Measurements from ENCODE around the gene VGF.

DNA sequence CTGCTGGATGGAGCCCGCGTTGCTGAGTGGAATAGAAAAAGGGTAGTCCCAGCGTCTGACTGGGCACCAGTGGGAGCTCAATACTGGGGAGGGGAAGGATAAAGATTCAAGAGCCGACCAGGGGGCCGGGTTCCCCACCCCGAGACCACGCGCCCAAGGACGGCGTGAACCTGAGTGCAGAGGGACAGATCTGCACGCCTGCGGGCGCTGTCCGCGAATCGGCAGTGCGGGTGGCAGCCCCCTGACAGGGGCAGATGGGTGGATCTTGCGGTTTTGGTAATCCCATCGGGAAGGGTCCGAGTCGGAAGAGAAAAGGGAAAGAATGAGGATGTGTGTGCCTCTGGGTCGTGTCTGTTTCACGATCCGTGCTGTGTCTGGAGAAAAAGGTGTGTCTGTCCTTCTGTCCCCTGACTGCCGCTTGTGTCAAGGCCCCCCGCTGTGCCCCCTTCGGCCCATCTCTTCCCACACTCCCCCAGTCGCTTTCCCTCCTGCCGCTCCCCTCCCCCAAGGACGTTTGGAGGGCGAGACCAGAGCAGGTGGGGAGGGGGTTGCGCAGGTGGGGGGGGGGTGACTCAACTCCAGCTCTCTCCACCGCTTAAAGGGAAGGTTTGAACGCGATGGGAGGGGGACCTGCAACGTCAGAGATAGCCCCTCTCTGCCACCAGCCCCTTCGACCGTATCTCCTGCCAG lies 734 bp upstream of the VGF start:
- no peak for TF ChIP-seq POLR2AphosphoS5 (IDR thresholded peaks at IDR 0.05; ENCODE audit: borderline replicate concordance, low read depth, low read length)
- no peak for TF ChIP-seq EZH2 (IDR thresholded peaks at IDR 0.05)

Measured in SK-N-MC (cell line).